HepG2 (cell line): ENCODE data around the gene RARS2. TPM values are rescaled to one million over a fixed set of nuclear protein-coding genes. Genes with fewer than 3 reads are reported as not detected.

ENCODE experiments used
- GABPB1 ChIP-seq: IDR thresholded peaks from 2 replicates; pipeline ENCODE4 v1.6.1; 2016; ENCODE audit warnings: mild to moderate bottlenecking, missing genetic modification reagents, moderate library complexity, missing compliant biosample characterization
- GPN1 ChIP-seq: sonication (generic); formaldehyde crosslinking; IDR thresholded peaks from 2 replicates; pipeline ENCODE4 v1.5.1; 2020; ENCODE audit warnings: missing genetic modification reagents, borderline replicate concordance
- HES4 ChIP-seq: sonication (generic); formaldehyde crosslinking; IDR thresholded peaks from 2 replicates; pipeline ENCODE4 v1.9.0; 2021; ENCODE audit warnings: mild to moderate bottlenecking, missing genetic modification reagents, borderline replicate concordance
- KLF13 ChIP-seq: sonication (generic); formaldehyde crosslinking; IDR thresholded peaks from 2 replicates; pipeline ENCODE4 v1.4.0; 2020; ENCODE audit warnings: mild to moderate bottlenecking, missing genetic modification reagents
- KLF9 ChIP-seq: IDR thresholded peaks from 2 replicates; pipeline ENCODE4 v1.6.1; 2016; ENCODE audit warnings: low read depth
- RXRA ChIP-seq: sonication (generic); formaldehyde crosslinking; IDR thresholded peaks from 2 replicates; pipeline ENCODE4 v1.5.1; 2020; ENCODE audit warnings: missing genetic modification reagents
- U2AF1 ChIP-seq: fragments of 200-400 bp; formaldehyde crosslinking; optimal IDR thresholded peaks from 2 replicates; pipeline ENCODE3; 2017; ENCODE audit warnings: mild to moderate bottlenecking, low read depth, low read length
- ZMYM3 ChIP-seq: sonication (generic); formaldehyde crosslinking; IDR thresholded peaks from 2 replicates; pipeline ENCODE4 v1.5.1; 2020; ENCODE audit warnings: mild to moderate bottlenecking, missing genetic modification reagents
- ZNF12 ChIP-seq: sonication (generic); formaldehyde crosslinking; IDR thresholded peaks from 2 replicates; pipeline ENCODE4 v1.5.0; 2020; ENCODE audit warnings: missing genetic modification reagents
- ZNF446 ChIP-seq: sonication (generic); formaldehyde crosslinking; IDR thresholded peaks from 2 replicates; pipeline ENCODE4 v1.5.0; 2020; ENCODE audit warnings: mild to moderate bottlenecking, missing genetic modification reagents
- ZNF564 ChIP-seq: sonication (generic); formaldehyde crosslinking; IDR thresholded peaks from 2 replicates; pipeline ENCODE4 v1.8.1; 2023; ENCODE audit warnings: mild to moderate bottlenecking, missing genetic modification reagents
- ZNF598 ChIP-seq: sonication (generic); formaldehyde crosslinking; IDR thresholded peaks from 2 replicates; pipeline ENCODE4 v1.5.1; 2020; ENCODE audit warnings: mild to moderate bottlenecking, missing genetic modification reagents, borderline replicate concordance
- ZNF891 ChIP-seq: sonication (generic); formaldehyde crosslinking; IDR thresholded peaks from 2 replicates; pipeline ENCODE4 v1.5.0; 2020; ENCODE audit warnings: mild to moderate bottlenecking, missing genetic modification reagents
- polyA plus RNA-seq, 8 experiments: library from polyadenylated mRNA; depleted of rRNA in 3 of 8; stranded (reverse) in 7 of 8; unstranded in 1 of 8; fragments of >200 nt; fragmentation: Illumina TruSeq in 4 of 8; extraction: Trizol in 4 of 8; gene quantifications; 2 replicates each; pipeline versions ENCODE4 v1.2.1 to v1.2.3, GENCODE V29; 2011 to 2016; ENCODE audit warnings: low read depth in 4 of 8, missing spikeins in 1 of 8, mixed read lengths in 1 of 8; ENCODE audit not compliant: insufficient read depth in 1 of 8
- total RNA-seq, 5 experiments: library from RNA; depleted of rRNA; stranded (reverse); fragments of >200 nt; fragmentation: Illumina TruSeq; extraction: Trizol; gene quantifications; 2 replicates each; pipeline ENCODE4 v1.2.3, GENCODE V29; 2016; ENCODE audit warnings: low read depth in 1 of 5
- TF ChIP-seq, protein P1 (sequence below): sonication (generic); formaldehyde crosslinking; IDR thresholded peaks from 2 replicates; pipeline ENCODE4 v1.5.0; 2020; ENCODE audit warnings: missing genetic modification reagents, mild to moderate bottlenecking, borderline replicate concordance
- TF ChIP-seq, protein P2 (sequence below): sonication (generic); formaldehyde crosslinking; IDR thresholded peaks from 2 replicates; pipeline ENCODE4 v1.4.0; 2020; ENCODE audit warnings: low read depth, missing genetic modification reagents
- TF ChIP-seq, protein P3 (sequence below): sonication (generic); formaldehyde crosslinking; IDR thresholded peaks from 2 replicates; pipeline ENCODE4 v1.5.1; 2020; ENCODE audit warnings: mild to moderate bottlenecking, missing genetic modification reagents, moderate library complexity
- TF ChIP-seq, protein P4 (sequence below), 2 experiments: sonication (generic) in 1 of 2; formaldehyde crosslinking in 1 of 2; IDR thresholded peaks; 2 replicates each; pipeline versions ENCODE4 v1.4.0 to v1.6.1; 2016 to 2020; ENCODE audit warnings: borderline replicate concordance in 1 of 2, low read depth in 1 of 2, mild to moderate bottlenecking in 1 of 2, missing genetic modification reagents in 1 of 2

The RARS2 gene
- total and polyA plus RNA-seq, 2 of the 13 experiments (the other 11 are each of a cell fraction or from before 2014, with no cell fraction given) = 23.4 to 80.1 TPM

DNA sequence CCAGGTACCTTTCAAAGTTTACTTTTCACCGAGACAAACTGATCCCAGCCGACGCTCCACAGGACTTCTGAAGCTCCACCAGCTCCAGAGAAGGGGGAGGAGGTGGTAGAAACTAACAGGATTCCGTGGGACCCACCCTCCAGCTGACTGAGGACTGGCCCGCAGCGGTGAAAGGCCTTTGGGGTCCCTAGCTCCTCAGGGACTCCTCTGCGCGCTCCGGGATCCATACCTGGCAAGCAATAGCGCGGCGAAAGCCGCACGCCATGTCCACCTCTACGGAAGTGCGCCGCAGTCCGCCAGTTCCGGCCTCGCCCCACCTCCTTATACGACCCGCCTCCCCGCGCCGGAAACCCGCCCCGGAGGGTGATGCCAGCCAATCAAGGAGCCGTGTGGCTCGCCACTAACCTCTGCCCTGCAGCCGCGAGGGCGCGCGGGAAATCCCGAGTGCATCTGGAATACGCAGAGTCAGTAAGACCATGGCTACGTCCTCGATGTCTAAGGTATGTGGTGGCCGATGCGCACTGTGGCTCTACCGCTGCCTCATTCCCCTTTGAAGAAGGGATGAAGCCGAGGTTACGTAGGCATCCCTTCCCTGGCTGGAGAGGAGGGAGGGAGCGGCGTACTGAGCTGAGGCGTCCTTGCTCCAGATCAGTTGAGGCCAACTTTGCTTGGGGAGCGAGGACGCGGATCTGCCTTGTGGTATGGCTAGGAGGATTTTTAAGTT, at the start of gene RARS2, which contains the start of gene ORC3 (continued):
- peak; percentile 99 for TF ChIP-seq GABPB1 (CRISPR knock-in tag)
- TF ChIP-seq KLF13 = no peak
- TF ChIP-seq ZNF598 (CRISPR knock-in tag) = peak; percentile 50; the same call in 1 of the 2 replicates
- TF ChIP-seq, protein P1, sequence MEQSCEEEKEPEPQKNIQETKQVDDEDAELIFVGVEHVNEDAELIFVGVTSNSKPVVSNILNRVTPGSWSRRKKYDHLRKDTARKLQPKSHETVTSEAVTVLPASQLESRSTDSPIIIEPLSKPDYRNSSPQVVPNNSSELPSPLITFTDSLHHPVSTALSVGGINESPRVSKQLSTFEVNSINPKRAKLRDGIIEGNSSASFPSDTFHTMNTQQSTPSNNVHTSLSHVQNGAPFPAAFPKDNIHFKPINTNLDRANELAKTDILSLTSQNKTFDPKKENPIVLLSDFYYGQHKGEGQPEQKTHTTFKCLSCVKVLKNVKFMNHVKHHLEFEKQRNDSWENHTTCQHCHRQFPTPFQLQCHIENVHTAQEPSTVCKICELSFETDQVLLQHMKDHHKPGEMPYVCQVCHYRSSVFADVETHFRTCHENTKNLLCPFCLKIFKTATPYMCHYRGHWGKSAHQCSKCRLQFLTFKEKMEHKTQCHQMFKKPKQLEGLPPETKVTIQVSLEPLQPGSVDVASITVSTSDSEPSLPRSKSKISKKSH = peak; percentile 82; the same call in 1 of the 2 replicates
- no peak for TF ChIP-seq ZMYM3 (CRISPR knock-in tag)
- no peak for TF ChIP-seq GPN1 (CRISPR knock-in tag)
- TF ChIP-seq ZNF564 (CRISPR knock-in tag) = 0 out of 2 replicates have a peak, but pooled peaks have one; percentile 36
- peak; percentile 37; the same call in 1 of the 2 replicates for TF ChIP-seq HES4 (CRISPR knock-in tag)
- no peak for TF ChIP-seq ZNF12
- peak; percentile 93 for TF ChIP-seq RXRA (CRISPR knock-in tag)
- TF ChIP-seq KLF9 (CRISPR knock-in tag) = 0 out of 2 replicates have a peak, but pooled peaks have one; percentile 56
- TF ChIP-seq, protein P2, sequence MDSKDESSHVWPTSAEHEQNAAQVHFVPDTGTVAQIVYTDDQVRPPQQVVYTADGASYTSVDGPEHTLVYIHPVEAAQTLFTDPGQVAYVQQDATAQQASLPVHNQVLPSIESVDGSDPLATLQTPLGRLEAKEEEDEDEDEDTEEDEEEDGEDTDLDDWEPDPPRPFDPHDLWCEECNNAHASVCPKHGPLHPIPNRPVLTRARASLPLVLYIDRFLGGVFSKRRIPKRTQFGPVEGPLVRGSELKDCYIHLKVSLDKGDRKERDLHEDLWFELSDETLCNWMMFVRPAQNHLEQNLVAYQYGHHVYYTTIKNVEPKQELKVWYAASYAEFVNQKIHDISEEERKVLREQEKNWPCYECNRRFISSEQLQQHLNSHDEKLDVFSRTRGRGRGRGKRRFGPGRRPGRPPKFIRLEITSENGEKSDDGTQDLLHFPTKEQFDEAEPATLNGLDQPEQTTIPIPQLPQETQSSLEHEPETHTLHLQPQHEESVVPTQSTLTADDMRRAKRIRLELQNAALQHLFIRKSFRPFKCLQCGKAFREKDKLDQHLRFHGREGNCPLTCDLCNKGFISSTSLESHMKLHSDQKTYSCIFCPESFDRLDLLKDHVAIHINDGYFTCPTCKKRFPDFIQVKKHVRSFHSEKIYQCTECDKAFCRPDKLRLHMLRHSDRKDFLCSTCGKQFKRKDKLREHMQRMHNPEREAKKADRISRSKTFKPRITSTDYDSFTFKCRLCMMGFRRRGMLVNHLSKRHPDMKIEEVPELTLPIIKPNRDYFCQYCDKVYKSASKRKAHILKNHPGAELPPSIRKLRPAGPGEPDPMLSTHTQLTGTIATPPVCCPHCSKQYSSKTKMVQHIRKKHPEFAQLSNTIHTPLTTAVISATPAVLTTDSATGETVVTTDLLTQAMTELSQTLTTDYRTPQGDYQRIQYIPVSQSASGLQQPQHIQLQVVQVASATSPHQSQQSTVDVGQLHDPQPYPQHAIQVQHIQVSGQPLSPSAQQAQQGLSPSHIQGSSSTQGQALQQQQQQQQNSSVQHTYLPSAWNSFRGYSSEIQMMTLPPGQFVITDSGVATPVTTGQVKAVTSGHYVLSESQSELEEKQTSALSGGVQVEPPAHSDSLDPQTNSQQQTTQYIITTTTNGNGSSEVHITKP (CRISPR knock-in tag) = 0 out of 2 replicates have a peak, but pooled peaks have one; percentile 9
- no peak for TF ChIP-seq U2AF1
- TF ChIP-seq, protein P3, sequence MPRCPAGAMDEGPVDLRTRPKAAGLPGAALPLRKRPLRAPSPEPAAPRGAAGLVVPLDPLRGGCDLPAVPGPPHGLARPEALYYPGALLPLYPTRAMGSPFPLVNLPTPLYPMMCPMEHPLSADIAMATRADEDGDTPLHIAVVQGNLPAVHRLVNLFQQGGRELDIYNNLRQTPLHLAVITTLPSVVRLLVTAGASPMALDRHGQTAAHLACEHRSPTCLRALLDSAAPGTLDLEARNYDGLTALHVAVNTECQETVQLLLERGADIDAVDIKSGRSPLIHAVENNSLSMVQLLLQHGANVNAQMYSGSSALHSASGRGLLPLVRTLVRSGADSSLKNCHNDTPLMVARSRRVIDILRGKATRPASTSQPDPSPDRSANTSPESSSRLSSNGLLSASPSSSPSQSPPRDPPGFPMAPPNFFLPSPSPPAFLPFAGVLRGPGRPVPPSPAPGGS (CRISPR knock-in tag) = peak; percentile 62
- TF ChIP-seq, protein P4, sequence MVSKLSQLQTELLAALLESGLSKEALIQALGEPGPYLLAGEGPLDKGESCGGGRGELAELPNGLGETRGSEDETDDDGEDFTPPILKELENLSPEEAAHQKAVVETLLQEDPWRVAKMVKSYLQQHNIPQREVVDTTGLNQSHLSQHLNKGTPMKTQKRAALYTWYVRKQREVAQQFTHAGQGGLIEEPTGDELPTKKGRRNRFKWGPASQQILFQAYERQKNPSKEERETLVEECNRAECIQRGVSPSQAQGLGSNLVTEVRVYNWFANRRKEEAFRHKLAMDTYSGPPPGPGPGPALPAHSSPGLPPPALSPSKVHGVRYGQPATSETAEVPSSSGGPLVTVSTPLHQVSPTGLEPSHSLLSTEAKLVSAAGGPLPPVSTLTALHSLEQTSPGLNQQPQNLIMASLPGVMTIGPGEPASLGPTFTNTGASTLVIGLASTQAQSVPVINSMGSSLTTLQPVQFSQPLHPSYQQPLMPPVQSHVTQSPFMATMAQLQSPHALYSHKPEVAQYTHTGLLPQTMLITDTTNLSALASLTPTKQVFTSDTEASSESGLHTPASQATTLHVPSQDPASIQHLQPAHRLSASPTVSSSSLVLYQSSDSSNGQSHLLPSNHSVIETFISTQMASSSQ (IDR thresholded peaks at IDR 0.05; ENCODE audit: low read depth) = no peak
- TF ChIP-seq, protein P4 (CRISPR knock-in tag; IDR thresholded peaks at IDR 0.05; ENCODE audit: borderline replicate concordance) = no peak
- peak; percentile 71; the same call in 1 of the 2 replicates for TF ChIP-seq ZNF891 (CRISPR knock-in tag)
- no peak for TF ChIP-seq ZNF446 (CRISPR knock-in tag)
